ENCODE measurements around the gene SUN3. TPM values are rescaled to one million over a fixed set of nuclear protein-coding genes. Genes with fewer than 3 reads are reported as not detected.

Gene SUN3
- total and polyA plus RNA-seq, 2 of the 8 experiments (the other 6 are each of a cell fraction or from before 2014, with no cell fraction given), result not detected

DNA sequence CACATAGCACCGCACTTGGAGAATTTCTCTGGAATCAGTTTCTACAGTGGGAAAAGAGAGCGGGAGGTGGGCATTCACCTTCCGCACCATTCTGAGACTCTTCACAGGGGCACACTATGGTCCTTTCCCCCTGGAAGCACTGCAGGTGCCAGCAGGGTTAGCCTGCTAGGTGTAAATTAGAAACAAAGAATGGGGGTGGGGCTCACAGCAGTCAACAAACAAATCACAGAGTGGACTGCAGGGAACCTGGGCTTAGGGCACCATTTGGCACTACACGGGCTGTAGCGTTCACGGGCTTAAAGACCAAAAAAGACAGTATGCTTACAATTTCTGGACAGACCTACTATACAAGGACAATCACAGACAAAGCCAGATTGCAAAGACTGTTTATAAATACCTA is 72.7 kb downstream of the SUN3 start:
- no peak for TF ChIP-seq CREB1 (IDR thresholded peaks at IDR 0.05)
- TF ChIP-seq KDM4A (IDR thresholded peaks at IDR 0.05; ENCODE audit: low read depth, low read length, severe bottlenecking), result no peak
- no peak for TF ChIP-seq BCL11A (IDR thresholded peaks at IDR 0.05; ENCODE audit: low read depth in 2 of 2, low read length in 2 of 2)
- 91% methylated on average over 6 of the region's 6 CpGs; no CpG with 5 or more reads in 1 of the 2 experiments for WGBS, 2 experiments (ENCODE audit: extremely low coverage in 1 of 2, insufficient coverage in 1 of 2, insufficient read length in 1 of 2, insufficient replicate concordance in 2 of 2, low coverage in 1 of 2, low lambda C conversion rate in 2 of 2, missing lambda C conversion rate in 1 of 2)
- no peak overlapping the region for H3K4me2 ChIP-seq (ENCODE audit: insufficient read depth in 1 of 2, low read depth in 2 of 2, low read length in 2 of 2)
- POLR2A ChIA-PET (ENCODE audit: partially characterized antibody), result interaction anchor here (0.9 to 1.1 kb wide), 2 partner anchors 10 to 28 kb away, joined by 3 to 4 read pairs; no protein-coding TSS in a partner anchor
- no peak overlapping the region for H2BK12ac ChIP-seq (ENCODE audit: low read depth, low read length)
- H3K9me3 ChIP-seq (ENCODE audit: insufficient read depth in 2 of 2, low read depth in 1 of 2, low read length in 1 of 2), result peaks cover 0 to 3% of the 10 kb centered on the region in 2 experiments; a peak in 1 of 4 replicates
- no peak overlapping the region for H2AFZ ChIP-seq (ENCODE audit: low read length)
- no peak overlapping the region for H3K23ac ChIP-seq (ENCODE audit: insufficient read length)
- no peak overlapping the region for H4K8ac ChIP-seq (ENCODE audit: extremely low read depth, insufficient read depth, low read length)
- H3K56ac ChIP-seq (replicated peaks; ENCODE audit: insufficient read length, low read depth, low read length), result no peak overlapping the region
- CTCF ChIA-PET (ENCODE audit: partially characterized antibody), result interaction anchor here (1.0 to 1.2 kb wide), 5 partner anchors 10 to 15 kb away, joined by 3 to 6 read pairs (median 3); no protein-coding TSS in a partner anchor
- no peaks in the 10 kb centered on the region for H3K79me1 ChIP-seq (ENCODE audit: low read depth, low read length)
- H3K27ac ChIP-seq (ENCODE audit: low read depth, low read length), result no peak overlapping the region
- peaks cover 0 to 4% (median 1%) of the 10 kb centered on the region in 4 experiments; a peak in 4 of 7 replicates for H3K4me1 ChIP-seq (replicated peaks in 1 of 4; ENCODE audit: control insufficient read depth in 3 of 4, insufficient read depth in 4 of 4, low read length in 3 of 4)
- H4K91ac ChIP-seq (replicated peaks; ENCODE audit: insufficient read length, low read length), result no peak overlapping the region
- no peak overlapping the region for H2BK5ac ChIP-seq (ENCODE audit: low read depth, low read length)
- H2BK120ac ChIP-seq (replicated peaks; ENCODE audit: low read depth, low read length), result no peak overlapping the region
- H3K27me3 ChIP-seq (replicated peaks in 1 of 4; ENCODE audit: control insufficient read depth in 3 of 4, extremely low read depth in 1 of 4, insufficient read depth in 3 of 4, low read length in 3 of 4), result no peaks in the 10 kb centered on the region
- no peak overlapping the region for H3K4me3 ChIP-seq (ENCODE audit: extremely low read depth in 1 of 4, insufficient read depth in 2 of 4, low read depth in 3 of 4, low read length in 4 of 4)
- no peak overlapping the region for H2BK20ac ChIP-seq (ENCODE audit: low read length)
- DNase-seq (ENCODE audit: low read depth in 1 of 2, low spot score in 2 of 2) (no peak), FAIRE-seq (no peak)
- H3K14ac ChIP-seq (ENCODE audit: insufficient read length), result no peak overlapping the region
- H4K5ac ChIP-seq (ENCODE audit: insufficient read length, low read depth, low read length), result no peak overlapping the region
- no peaks in the 10 kb centered on the region for H4K20me1 ChIP-seq (replicated peaks in 1 of 2; ENCODE audit: control insufficient read depth in 1 of 2, insufficient read depth in 2 of 2, low read length in 2 of 2)
- no peak overlapping the region for H3K18ac ChIP-seq (ENCODE audit: extremely low read depth, low read length)
- H3K36me3 ChIP-seq (ENCODE audit: control insufficient read depth in 2 of 4, insufficient read depth in 4 of 4, low read length in 3 of 4), result peaks cover 2 to 31% (median 11%) of the 10 kb centered on the region in 4 experiments; a peak in 7 of 8 replicates
- no peaks in the 10 kb centered on the region for H3K79me2 ChIP-seq (ENCODE audit: control insufficient read depth in 1 of 2, insufficient read depth in 2 of 2, low read length in 2 of 2)
- H2BK15ac ChIP-seq (ENCODE audit: low read length), result no peak overlapping the region
- H3K4ac ChIP-seq (replicated peaks; ENCODE audit: insufficient read length, low read depth, low read length), result no peak overlapping the region
- no peaks in the 10 kb centered on the region for H3K23me2 ChIP-seq (ENCODE audit: low read depth, low read length)
- H2AK5ac ChIP-seq (ENCODE audit: low read depth, low read length), result no peak overlapping the region
- H3K9ac ChIP-seq (replicated peaks in 1 of 4; ENCODE audit: extremely low read depth in 1 of 4, low read depth in 3 of 4, low read length in 3 of 4), result no peak overlapping the region

Measured in H1 (cell line).